Bronchial epithelial cell (primary cell): ENCODE measurements around the gene PARPBP. TPM values are rescaled to one million over a fixed set of nuclear protein-coding genes. Genes with fewer than 3 reads are reported as not detected.
A peak's percentile ranks its signal among the peaks of the same experiment; 100 is the strongest.
"Not testable (repeated sequence)": the region's sequence is repeated elsewhere in the genome, so short reads cannot be mapped to it uniquely, and the experiment has no call there.

ENCODE experiments used
- DNase-seq: peaks from one replicate; pipeline ENCODE4 v3.0.0-alpha.2; 2010; ENCODE audit warnings: low read depth
- FAIRE-seq: peaks from 2 replicates; lab custom pipeline; 2011; peaks lifted over from hg19 to GRCh38; lab: Jason Lieb, UNC
- H3K27me3 ChIP-seq: 2 replicates; pipeline ENCODE4 v1.5.1; 2011; ENCODE audit warnings: low read length; ENCODE audit not compliant: control insufficient read depth, insufficient read depth
- H3K36me3 ChIP-seq: 2 replicates; pipeline ENCODE4 v1.5.1; 2011; ENCODE audit warnings: low read length; ENCODE audit not compliant: control insufficient read depth, insufficient read depth
- H3K4me3 ChIP-seq: 2 replicates; pipeline ENCODE4 v1.5.1; 2011; ENCODE audit warnings: mild to moderate bottlenecking, low read depth, low read length, control low read depth
- CTCF ChIP-seq: IDR thresholded peaks from 2 replicates; pipeline ENCODE4 v1.5.1; 2011; ENCODE audit warnings: mild to moderate bottlenecking, moderate library complexity, low read length, control low read depth, inconsistent platforms; ENCODE audit not compliant: insufficient read depth, severe bottlenecking
- total RNA-seq: library from RNA; depleted of rRNA; stranded (reverse); fragments of >200 nt; gene quantifications from 2 replicates; pipeline ENCODE4 v1.2.1, GENCODE V29; 2014

The PARPBP gene
- total RNA-seq, 1 donor from 2014 or later = 1.8 TPM

- no peak for TF ChIP-seq CTCF
- no peak overlapping the region for H3K4me3 ChIP-seq
- no peaks in the 10 kb centered on the region for H3K27me3 ChIP-seq
- FAIRE-seq (no peak), DNase-seq (no peak)
- H3K36me3 ChIP-seq = no peaks in the 10 kb centered on the region
These were observed 1.1 kb upstream of the PARPBP start for GRCh38 chr12:102118874-102119273.

GRCh38 chr12:102120564-102120873, 536 bp downstream of the PARPBP start:
- no peak for FAIRE-seq
- no peak for DNase-seq
- peak overlapping the region; percentile 72 for H3K4me3 ChIP-seq
- TF ChIP-seq CTCF = no peak
- H3K36me3 ChIP-seq = no peaks in the 10 kb centered on the region
- no peaks in the 10 kb centered on the region for H3K27me3 ChIP-seq

GRCh38 chr12:102120886-102121285, 903 bp downstream of the PARPBP start:
- DNase-seq (peak; percentile 42), FAIRE-seq (no peak)
- no peaks in the 10 kb centered on the region for H3K27me3 ChIP-seq
- H3K36me3 ChIP-seq = no peaks in the 10 kb centered on the region
- TF ChIP-seq CTCF = no peak
- H3K4me3 ChIP-seq = peak overlapping the region; percentile 72

GRCh38 chr12:102121328-102121727, 1.3 kb downstream of the PARPBP start:
- not testable (repeated sequence) for FAIRE-seq

DNA sequence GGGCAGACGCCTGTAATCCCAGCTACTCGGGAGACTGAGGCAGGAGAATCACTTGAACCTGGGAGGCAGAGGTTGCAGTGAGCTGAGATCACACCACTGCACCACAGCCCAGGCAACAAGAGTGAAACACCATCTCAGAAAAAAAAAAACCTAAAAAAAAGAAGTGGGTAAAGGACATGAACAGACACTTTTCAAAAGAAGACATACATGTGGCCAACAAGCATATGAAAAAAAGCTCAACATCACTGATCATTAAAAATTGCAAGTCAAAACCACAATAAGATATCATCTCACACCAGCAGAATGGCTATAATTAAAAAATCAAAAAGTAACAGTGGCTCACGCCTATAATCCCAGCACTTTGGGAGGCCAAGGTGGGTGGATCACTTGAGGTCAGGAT, 10.7 kb downstream of the PARPBP start:
- not testable (repeated sequence) for H3K27me3 ChIP-seq, H3K4me3 ChIP-seq, DNase-seq, FAIRE-seq, H3K36me3 ChIP-seq

More at GRCh38 chr12:102121328-102121727, 1.3 kb downstream of the PARPBP start:
- H3K4me3 ChIP-seq, H3K36me3 ChIP-seq, H3K27me3 ChIP-seq, DNase-seq: not testable (repeated sequence)

GRCh38 chr12:102131442-102131841, 11.5 kb downstream of the PARPBP start:
- DNase-seq, H3K4me3 ChIP-seq, FAIRE-seq, H3K36me3 ChIP-seq, H3K27me3 ChIP-seq: not testable (repeated sequence)

DNA sequence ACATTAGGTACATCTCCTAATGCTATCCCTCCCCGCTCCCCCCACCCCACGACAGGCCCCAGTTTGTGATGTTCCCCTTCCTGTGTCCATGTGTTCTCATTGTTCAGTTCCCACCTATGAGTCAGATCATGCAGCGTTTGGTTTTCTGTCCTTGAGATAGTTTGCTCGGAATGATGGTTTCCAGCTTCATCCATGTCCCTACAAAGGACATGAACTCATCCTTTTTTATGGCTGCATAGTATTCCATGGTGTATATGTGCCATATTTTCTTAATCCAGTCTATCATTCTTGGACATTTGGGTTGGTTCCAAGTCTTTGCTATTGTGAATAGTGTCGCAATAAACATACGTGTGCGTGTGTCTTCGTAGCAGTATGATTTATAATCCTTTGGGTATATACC, 17.6 kb downstream of the PARPBP start:
- H3K27me3 ChIP-seq, DNase-seq, FAIRE-seq, H3K4me3 ChIP-seq, H3K36me3 ChIP-seq: not testable (repeated sequence)

DNA sequence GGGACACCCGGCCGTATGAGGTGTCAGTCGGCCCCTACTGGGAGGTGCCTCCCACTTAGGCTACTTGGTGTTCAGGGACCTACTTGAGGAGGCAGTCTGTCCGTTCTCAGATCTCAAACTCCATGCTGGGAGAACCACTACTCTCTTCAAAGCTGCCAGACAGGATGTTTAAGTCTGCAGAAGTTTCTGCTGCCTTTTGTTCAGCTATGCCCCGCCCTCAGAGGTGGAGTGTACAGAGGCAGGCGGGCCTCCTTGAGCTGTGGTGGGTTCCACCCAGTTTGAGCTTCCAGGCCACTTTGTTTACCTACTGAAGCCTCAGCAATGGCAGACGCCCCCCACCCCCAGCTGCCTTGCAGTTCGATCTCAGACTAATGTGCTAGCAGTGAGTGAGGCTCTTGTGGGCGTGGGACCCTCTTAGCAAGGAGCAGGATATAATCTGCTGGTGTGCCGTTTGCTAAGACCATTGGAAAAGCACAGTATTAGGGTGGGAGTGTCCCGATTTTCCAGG, 22.9 kb downstream of the PARPBP start:
- not testable (repeated sequence) for H3K4me3 ChIP-seq, FAIRE-seq, DNase-seq, H3K27me3 ChIP-seq, H3K36me3 ChIP-seq
